ENCODE data around the gene FBRS. TPM values are rescaled to one million over a fixed set of nuclear protein-coding genes. Genes with fewer than 3 reads are reported as not detected.
"Not testable (repeated sequence)": the region's sequence is repeated elsewhere in the genome, so short reads cannot be mapped to it uniquely, and the experiment has no call there.

Gene FBRS
- total RNA-seq, 1 donor from 2014 or later, result 26.8 TPM

DNA sequence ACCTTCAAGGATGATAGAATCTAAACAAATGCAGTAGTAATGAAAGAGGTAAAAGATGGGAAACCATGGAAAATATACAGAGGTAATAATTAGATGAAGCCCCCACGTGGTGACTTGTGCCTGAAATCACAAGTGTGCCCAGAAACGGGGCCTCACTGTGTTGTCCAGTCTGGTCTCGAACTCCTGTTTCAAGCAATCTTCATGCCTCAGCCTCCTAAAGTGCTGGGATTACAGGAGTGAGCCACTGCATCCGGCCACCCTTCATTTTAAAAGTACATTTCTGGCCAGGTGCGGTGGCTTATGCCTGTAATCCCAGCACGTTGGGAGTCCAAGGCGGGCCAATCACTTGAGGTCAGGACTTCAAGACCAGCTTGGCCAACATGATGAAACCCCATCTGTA is 21.6 kb upstream of the FBRS start:
- H3K4me3 ChIP-seq, result no peak overlapping the region
- TF ChIP-seq, protein P1, sequence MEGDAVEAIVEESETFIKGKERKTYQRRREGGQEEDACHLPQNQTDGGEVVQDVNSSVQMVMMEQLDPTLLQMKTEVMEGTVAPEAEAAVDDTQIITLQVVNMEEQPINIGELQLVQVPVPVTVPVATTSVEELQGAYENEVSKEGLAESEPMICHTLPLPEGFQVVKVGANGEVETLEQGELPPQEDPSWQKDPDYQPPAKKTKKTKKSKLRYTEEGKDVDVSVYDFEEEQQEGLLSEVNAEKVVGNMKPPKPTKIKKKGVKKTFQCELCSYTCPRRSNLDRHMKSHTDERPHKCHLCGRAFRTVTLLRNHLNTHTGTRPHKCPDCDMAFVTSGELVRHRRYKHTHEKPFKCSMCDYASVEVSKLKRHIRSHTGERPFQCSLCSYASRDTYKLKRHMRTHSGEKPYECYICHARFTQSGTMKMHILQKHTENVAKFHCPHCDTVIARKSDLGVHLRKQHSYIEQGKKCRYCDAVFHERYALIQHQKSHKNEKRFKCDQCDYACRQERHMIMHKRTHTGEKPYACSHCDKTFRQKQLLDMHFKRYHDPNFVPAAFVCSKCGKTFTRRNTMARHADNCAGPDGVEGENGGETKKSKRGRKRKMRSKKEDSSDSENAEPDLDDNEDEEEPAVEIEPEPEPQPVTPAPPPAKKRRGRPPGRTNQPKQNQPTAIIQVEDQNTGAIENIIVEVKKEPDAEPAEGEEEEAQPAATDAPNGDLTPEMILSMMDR (IDR thresholded peaks at IDR 0.05), result no peak
- no peak for DNase-seq (ENCODE audit: low spot score in 2 of 2)
- no peak overlapping the region for H3K27ac ChIP-seq
- peaks cover 0 to 9% of the 10 kb centered on the region in 2 donors for H3K4me1 ChIP-seq
- H3K27me3 ChIP-seq, result no peaks in the 10 kb centered on the region
- no peaks in the 10 kb centered on the region for H3K36me3 ChIP-seq
- intact Hi-C loops (cut with DNase I), result no loop called here
- no peaks in the 10 kb centered on the region for H3K9me3 ChIP-seq

DNA sequence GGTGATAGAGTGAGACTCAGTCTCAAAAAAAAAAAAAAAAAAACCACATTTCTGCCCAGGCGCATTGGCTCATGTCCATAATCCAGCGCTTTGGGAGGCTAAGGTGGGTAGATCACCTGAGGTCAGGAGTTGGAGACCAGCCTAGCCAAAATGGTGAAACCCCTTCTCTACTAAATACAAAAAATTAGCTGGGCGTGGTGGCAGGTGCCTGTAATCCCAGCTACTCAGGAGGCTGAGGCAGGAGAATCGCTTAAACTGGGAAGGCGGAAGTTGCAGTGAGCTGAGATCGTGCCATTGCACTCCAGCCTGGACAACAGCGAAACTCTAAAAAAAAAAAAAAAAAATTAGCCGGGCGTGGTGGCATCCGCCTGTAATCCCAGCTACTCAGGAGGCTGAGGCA is 21.1 kb upstream of the FBRS start:
- DNase-seq (ENCODE audit: low spot score in 2 of 2); H3K27me3 ChIP-seq; H3K4me1 ChIP-seq; H3K4me3 ChIP-seq; intact Hi-C loops (cut with DNase I); H3K36me3 ChIP-seq; H3K27ac ChIP-seq; H3K9me3 ChIP-seq: not testable (repeated sequence)

DNA sequence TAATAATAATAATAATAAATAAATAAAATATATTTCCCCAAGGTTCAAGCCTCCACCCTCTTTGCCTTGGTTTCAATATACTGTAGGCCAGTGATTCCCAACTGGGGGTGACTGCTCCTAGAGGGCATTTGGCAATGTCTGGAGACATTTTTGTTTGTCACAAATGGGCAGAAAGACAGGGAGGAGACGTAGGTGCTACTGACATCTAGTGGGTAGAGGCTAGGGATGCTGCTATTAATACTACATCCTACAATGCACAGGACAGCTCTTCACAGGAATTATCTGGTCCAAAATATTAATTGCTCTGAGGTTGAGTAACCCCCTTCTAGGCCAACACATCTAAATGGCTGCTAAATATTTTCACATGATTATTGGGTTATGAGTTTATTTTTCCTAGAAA is 20.3 kb upstream of the FBRS start:
- intact Hi-C loops (cut with DNase I), result no loop called here
- H3K4me1 ChIP-seq, result peaks cover 0 to 9% of the 10 kb centered on the region in 2 donors
- no peak for DNase-seq (ENCODE audit: low spot score in 2 of 2)
- H3K9me3 ChIP-seq, result no peaks in the 10 kb centered on the region
- TF ChIP-seq, protein P1 (IDR thresholded peaks at IDR 0.05), result peak in 1 of 3 experiments; percentile 16
- H3K4me3 ChIP-seq, result no peak overlapping the region
- H3K27ac ChIP-seq, result no peak overlapping the region
- no peaks in the 10 kb centered on the region for H3K36me3 ChIP-seq
- H3K27me3 ChIP-seq, result no peaks in the 10 kb centered on the region

DNA sequence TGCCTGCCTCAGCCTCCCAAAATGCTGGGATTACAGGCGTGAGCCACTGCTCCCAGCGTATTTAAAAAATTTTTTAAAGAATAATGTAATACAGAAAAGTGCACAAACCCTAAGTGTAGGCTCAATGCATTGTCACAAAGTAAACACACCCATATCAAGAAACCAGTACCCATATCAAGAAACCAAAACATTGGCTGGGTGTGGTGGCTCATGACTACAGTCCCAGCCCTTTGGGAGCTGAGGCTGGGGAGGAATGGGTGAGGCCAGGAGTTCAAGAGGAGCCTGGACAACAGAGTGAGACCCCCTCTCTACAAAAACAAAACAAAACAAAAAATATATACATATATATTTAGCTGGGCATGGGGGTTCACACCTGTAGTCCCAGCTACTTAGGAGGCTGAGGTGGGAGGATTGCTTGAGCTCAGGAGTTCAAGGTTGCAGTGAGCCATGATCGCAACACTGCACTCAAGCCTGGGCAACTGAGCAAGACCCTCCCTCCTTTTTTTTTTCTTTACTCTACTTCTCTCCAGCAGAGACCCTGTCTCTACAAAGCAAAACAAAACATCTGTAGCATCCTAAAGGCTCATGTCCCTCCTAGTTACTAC is 16.8 kb upstream of the FBRS start:
- Histone ChIP-seq H3K27ac (no peak overlapping the region), H3K4me1 (no peaks in the 10 kb centered on the region), H3K27me3 (no peaks in the 10 kb centered on the region), H3K4me3 (no peak overlapping the region), H3K9me3 (no peaks in the 10 kb centered on the region), H3K36me3 (no peaks in the 10 kb centered on the region)
- no peak for DNase-seq (ENCODE audit: low spot score in 2 of 2)
- intact Hi-C loops (cut with DNase I), result no loop called here
- TF ChIP-seq, protein P1 (IDR thresholded peaks at IDR 0.05), result no peak

DNA sequence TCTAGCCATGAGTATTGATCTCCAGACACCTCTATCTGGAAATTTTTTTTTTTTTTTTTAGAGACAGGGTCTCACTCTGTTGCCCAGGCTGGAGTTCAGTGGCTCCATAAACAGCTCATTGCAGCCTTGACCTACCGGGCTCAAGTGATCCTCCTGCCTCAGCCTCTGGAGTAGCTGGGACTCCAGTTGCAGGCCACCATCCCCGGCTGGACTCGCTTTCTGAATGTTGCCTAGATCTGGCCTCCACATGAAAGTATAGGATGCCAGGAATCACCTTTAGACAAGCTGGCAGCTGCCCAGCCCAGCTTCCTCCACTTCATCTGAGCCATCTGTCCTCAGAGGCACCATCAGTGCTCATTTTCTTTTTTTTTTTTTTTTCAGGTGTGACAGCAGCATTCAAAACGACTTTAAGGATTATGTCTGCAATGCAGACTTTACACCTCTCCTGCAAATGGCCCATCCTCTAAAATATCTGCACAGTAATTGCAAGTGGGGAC is 13.8 kb upstream of the FBRS start:
- TF ChIP-seq, protein P1 (IDR thresholded peaks at IDR 0.05), result no peak

DNA sequence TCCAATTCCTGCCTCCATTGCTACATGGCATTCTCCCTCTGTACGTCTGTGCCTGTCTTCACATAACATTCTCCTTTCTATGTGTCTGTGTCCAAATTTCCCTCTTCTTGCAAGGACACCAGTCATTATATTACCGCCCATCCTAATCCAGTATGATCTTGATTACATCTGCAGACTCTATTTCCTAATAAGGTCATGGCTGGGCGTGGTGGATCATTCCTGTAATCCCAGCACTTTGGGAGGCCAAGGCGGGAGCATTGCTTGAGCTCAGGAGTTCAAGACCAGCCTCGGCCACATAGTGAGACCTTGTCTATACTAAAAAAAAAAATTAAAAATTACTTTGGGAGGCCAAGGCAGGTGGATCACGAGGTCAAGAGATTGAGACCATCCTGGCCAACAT is 12.5 kb upstream of the FBRS start:
- H3K36me3 ChIP-seq, result no peaks in the 10 kb centered on the region
- H3K4me3 ChIP-seq, result no peak overlapping the region
- H3K9me3 ChIP-seq, result no peaks in the 10 kb centered on the region
- no peaks in the 10 kb centered on the region for H3K27me3 ChIP-seq
- no peaks in the 10 kb centered on the region for H3K4me1 ChIP-seq
- no peak overlapping the region for H3K27ac ChIP-seq
- intact Hi-C loops (cut with DNase I), result no loop called here
- TF ChIP-seq, protein P1 (IDR thresholded peaks at IDR 0.05), result no peak
- DNase-seq (ENCODE audit: low spot score in 2 of 2), result no peak

More for the DNA sequence above, 13.8 kb upstream of the FBRS start:
- intact Hi-C loops (cut with DNase I), result no loop called here
- Histone ChIP-seq H3K27me3 (no peaks in the 10 kb centered on the region), H3K4me3 (no peak overlapping the region), H3K9me3 (no peaks in the 10 kb centered on the region), H3K36me3 (no peaks in the 10 kb centered on the region), H3K27ac (no peak overlapping the region), H3K4me1 (no peaks in the 10 kb centered on the region)
- no peak for DNase-seq (ENCODE audit: low spot score in 2 of 2)
